Chondrocyte (in vitro differentiated cells): ENCODE results near the gene NARF. TPM values are rescaled to one million over a fixed set of nuclear protein-coding genes. Genes with fewer than 3 reads are reported as not detected.
"Not testable (repeated sequence)": the region's sequence is repeated elsewhere in the genome, so short reads cannot be mapped to it uniquely, and the experiment has no call there.

Experiments used
- DNase-seq: peaks from one replicate; pipeline ENCODE4 v3.0.0; 2021; ENCODE audit warnings: mixed read lengths, low spot score
- H3K27ac Mint-ChIP-seq: one replicate; pipeline ENCODE4 v1.8.0; 2021; ENCODE audit warnings: mild to moderate bottlenecking, moderate library complexity, mixed read lengths; ENCODE audit not compliant: unreplicated experiment
- H3K27me3 Mint-ChIP-seq: 2 replicates; pipeline ENCODE4 v1.8.0; 2021; ENCODE audit warnings: low read depth, mixed read lengths
- H3K36me3 Mint-ChIP-seq: 2 replicates; pipeline ENCODE4 v1.8.0; 2021; ENCODE audit warnings: low read depth, mixed read lengths
- H3K4me1 Mint-ChIP-seq: 2 replicates; pipeline ENCODE4 v1.8.0; 2021; ENCODE audit warnings: low read depth, mild to moderate bottlenecking, mixed read lengths
- H3K4me3 Mint-ChIP-seq: one replicate; pipeline ENCODE4 v1.8.0; 2021; ENCODE audit warnings: mild to moderate bottlenecking, moderate library complexity, mixed read lengths; ENCODE audit not compliant: unreplicated experiment
- H3K9me3 Mint-ChIP-seq: 2 replicates; pipeline ENCODE4 v1.8.0; 2021; ENCODE audit warnings: low read depth, mixed read lengths
- CTCF ChIP-seq: fragments of 200-600 bp; sonication (generic); IDR thresholded peaks from 2 replicates; pipeline ENCODE4 v1.5.0; 2021; ENCODE audit warnings: antibody characterized with exemption, mild to moderate bottlenecking, moderate library complexity
- total RNA-seq: library from RNA; stranded (reverse); gene quantifications from 3 replicates; pipeline ENCODE4 v1.2.1, GENCODE V29; 2021

Gene NARF
- total RNA-seq, 1 donor from 2014 or later, result 68.9 TPM

- Mint-ChIP-seq H3K27ac (no peak overlapping the region), H3K4me3 (no peak overlapping the region)
These were observed 45.3 kb downstream of the NARF start for GRCh38 chr17:82503728-82504308.

GRCh38 chr17:82505296-82505695 is 46.8 kb downstream of the NARF start:
- H3K4me1 Mint-ChIP-seq, result no peaks in the 10 kb centered on the region
- no peaks in the 10 kb centered on the region for H3K36me3 Mint-ChIP-seq
- no peaks in the 10 kb centered on the region for H3K9me3 Mint-ChIP-seq
- H3K27me3 Mint-ChIP-seq, result no peaks in the 10 kb centered on the region
- TF ChIP-seq CTCF, result no peak
- no peak overlapping the region for H3K4me3 Mint-ChIP-seq
- H3K27ac Mint-ChIP-seq, result no peak overlapping the region
- DNase-seq, result no peak

More at GRCh38 chr17:82503728-82504308, 45.3 kb downstream of the NARF start:
- H3K4me1 Mint-ChIP-seq, result no peaks in the 10 kb centered on the region
- no peak for DNase-seq
- H3K9me3 Mint-ChIP-seq, result no peaks in the 10 kb centered on the region
- TF ChIP-seq CTCF, result no peak
- no peaks in the 10 kb centered on the region for H3K36me3 Mint-ChIP-seq
- no peaks in the 10 kb centered on the region for H3K27me3 Mint-ChIP-seq

- not testable (repeated sequence) for H3K4me3 Mint-ChIP-seq, H3K27me3 Mint-ChIP-seq, H3K27ac Mint-ChIP-seq, DNase-seq, H3K36me3 Mint-ChIP-seq, H3K9me3 Mint-ChIP-seq, H3K4me1 Mint-ChIP-seq
These were observed 47.9 kb downstream of the NARF start for GRCh38 chr17:82506402-82506801.

GRCh38 chr17:82507631-82508175 is 49.2 kb downstream of the NARF start:
- H3K36me3 Mint-ChIP-seq, result no peaks in the 10 kb centered on the region
- H3K4me3 Mint-ChIP-seq, result no peak overlapping the region
- no peak for DNase-seq
- H3K4me1 Mint-ChIP-seq, result no peaks in the 10 kb centered on the region
- H3K27ac Mint-ChIP-seq, result no peak overlapping the region
- TF ChIP-seq CTCF, result no peak
- H3K27me3 Mint-ChIP-seq, result no peaks in the 10 kb centered on the region
- H3K9me3 Mint-ChIP-seq, result no peaks in the 10 kb centered on the region

GRCh38 chr17:82511642-82512041 is 53.1 kb downstream of the NARF start:
- not testable (repeated sequence) for H3K27ac Mint-ChIP-seq

GRCh38 chr17:82513864-82514263 is 55.3 kb downstream of the NARF start:
- not testable (repeated sequence) for H3K27me3 Mint-ChIP-seq, H3K9me3 Mint-ChIP-seq, DNase-seq, H3K27ac Mint-ChIP-seq, H3K4me3 Mint-ChIP-seq, H3K4me1 Mint-ChIP-seq, H3K36me3 Mint-ChIP-seq

More at GRCh38 chr17:82511642-82512041, 53.1 kb downstream of the NARF start:
- DNase-seq, H3K27me3 Mint-ChIP-seq, H3K9me3 Mint-ChIP-seq, H3K4me1 Mint-ChIP-seq, H3K36me3 Mint-ChIP-seq, H3K4me3 Mint-ChIP-seq: not testable (repeated sequence)
